Measurements from ENCODE around the gene ALPG.
"Not testable (repeated sequence)": the region's sequence is repeated elsewhere in the genome, so short reads cannot be mapped to it uniquely, and the experiment has no call there.

Gene ALPG

DNA sequence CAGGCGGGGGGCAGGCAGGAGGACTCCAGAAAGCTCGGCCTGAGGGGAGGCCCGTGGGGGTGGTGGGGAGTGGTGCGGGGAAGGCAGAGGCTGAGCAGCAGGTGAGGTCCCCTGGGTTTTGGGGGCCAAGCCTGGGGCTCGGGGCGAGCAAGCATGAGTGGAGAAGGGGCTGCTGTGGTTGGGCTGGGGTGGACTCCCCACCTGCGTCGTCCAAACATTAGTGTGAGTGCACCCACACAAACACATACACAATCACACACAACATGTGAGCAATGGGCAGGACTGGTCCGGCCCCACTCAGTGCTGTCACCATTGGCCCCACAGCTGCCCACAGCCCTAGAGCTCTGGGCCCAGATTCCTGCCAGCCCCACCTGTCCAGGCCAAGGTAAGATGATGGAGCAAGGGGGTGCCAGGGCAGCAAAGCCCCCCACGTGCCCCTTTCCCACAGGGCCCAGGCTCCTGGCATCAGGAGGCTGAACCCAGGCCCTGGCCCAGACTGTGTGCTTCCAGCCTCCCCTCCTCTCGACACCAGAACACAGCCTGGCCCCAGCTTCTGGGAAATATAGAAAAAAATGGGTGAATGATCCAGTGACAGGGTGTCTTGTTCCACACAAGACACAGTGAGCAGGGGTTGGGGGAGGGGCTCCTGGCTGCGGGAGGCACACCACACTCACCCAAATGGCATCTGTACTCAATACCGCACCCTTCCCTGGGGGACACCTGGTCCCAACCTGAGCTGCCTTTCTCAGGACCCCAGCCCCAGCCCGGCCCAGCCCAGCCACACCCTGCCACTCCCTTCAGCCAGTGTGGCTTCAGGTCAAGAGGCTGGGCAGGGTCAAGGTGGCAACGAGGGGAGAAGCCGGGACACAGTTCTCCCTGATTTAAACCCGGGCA, 28.6 kb upstream of the ALPG start:
- no peak for DNase-seq

DNA sequence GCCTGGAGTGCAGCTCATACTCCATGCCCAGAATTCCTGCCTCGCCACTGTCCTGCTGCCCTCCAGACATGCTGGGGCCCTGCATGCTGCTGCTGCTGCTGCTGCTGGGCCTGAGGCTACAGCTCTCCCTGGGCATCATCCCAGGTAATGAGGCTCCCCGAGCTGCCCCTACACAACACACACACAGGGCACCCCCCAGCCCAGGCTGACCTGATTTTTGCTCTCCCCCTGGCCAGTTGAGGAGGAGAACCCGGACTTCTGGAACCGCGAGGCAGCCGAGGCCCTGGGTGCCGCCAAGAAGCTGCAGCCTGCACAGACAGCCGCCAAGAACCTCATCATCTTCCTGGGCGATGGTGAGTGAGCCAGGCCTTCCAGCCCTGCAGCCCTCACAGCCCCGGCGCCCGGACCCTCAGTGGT, 27.9 kb upstream of the ALPG start, which contains the start of gene ALPP:
Gene ALPP (plus strand): TSS at position 17 of the 417 bp plus-strand sequence. CDS start 52 bp downstream, at position 69.
- DNase-seq = not testable (repeated sequence)

DNA sequence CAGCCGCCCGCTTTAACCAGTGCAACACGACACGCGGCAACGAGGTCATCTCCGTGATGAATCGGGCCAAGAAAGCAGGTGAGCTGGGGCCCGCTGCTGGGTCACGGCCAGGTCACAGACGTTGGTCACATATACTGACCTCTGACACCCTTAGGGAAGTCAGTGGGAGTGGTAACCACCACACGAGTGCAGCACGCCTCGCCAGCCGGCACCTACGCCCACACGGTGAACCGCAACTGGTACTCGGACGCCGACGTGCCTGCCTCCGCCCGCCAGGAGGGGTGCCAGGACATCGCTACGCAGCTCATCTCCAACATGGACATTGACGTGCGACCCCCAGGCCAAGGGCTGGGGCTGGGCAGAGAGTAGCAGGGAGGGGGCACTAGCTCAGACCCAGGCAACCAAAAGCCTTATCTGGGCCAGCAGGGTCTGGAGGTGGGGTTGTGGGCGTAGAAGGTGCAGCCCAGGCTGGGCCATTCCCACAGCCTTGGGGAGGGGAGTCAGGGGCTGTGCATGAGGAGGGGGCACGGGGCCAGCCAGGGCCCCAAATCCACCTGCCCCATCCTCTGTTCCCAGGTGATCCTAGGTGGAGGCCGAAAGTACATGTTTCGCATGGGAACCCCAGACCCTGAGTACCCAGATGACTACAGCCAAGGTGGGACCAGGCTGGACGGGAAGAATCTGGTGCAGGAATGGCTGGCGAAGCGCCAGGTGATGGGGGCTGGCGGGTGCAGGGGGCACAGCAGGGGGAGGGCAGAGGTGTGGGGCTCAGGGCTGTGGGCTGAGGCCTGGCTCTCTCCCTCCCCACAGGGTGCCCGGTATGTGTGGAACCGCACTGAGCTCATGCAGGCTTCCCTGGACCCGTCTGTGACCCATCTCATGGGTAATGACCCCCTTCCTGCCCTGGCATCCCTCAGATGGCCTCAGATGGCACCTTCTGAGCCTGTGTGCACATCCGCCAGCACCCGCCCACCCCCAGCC, 26.7 kb upstream of the ALPG start:
- DNase-seq = not testable (repeated sequence)

DNA sequence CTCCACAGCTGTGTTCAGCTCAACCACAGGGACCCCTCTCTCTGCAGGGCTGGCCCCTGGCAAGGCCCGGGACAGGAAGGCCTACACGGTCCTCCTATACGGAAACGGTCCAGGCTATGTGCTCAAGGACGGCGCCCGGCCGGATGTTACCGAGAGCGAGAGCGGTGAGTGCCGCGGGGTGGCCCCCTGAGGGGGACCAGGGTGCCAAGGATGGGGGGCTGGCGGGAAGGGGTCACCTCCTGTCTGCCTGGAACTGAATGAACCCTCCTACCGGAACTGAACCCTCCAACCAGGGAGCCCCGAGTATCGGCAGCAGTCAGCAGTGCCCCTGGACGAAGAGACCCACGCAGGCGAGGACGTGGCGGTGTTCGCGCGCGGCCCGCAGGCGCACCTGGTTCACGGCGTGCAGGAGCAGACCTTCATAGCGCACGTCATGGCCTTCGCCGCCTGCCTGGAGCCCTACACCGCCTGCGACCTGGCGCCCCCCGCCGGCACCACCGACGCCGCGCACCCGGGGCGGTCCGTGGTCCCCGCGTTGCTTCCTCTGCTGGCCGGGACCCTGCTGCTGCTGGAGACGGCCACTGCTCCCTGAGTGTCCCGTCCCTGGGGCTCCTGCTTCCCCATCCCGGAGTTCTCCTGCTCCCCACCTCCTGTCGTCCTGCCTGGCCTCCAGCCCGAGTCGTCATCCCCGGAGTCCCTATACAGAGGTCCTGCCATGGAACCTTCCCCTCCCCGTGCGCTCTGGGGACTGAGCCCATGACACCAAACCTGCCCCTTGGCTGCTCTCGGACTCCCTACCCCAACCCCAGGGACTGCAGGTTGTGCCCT, 25.2 kb upstream of the ALPG start:
- DNase-seq = not testable (repeated sequence)

DNA sequence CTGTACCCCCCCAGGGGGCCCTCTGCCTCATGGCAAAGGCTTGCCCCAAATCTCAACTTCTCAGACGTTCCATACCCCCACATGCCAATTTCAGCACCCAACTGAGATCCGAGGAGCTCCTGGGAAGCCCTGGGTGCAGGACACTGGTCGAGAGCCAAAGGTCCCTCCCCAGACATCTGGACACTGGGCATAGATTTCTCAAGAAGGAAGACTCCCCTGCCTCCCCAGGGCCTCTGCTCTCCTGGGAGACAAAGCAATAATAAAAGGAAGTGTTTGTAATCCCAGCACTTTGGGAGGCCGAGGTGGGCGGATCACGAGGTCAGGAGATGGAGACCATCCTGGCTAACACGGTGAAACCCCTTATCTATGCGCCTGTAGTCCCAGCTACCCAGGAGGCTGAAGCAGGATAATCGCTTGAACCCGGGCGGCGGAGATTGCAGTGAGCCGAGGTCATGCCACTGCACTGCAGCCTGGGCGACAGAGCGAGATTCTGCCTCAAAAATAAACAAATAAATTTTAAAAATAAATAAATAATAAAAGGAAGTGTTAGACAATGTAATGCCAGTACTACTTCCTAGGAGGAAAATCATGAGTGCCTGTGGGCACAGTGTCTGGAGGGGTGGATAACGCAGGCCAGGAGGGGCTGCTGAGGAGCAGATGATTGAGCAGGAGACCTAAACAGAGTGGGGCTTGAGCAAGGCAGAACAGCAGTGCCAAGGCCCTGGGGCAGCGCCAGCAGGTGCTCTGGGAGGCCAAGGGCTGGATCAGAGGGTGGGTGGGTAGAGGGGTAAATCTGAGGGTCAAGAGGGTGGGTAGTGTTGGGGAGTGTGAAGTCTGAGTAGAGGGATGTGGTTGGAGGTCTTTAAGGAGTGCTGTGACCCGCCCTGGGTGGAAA, 24.1 kb upstream of the ALPG start:
- no peak for DNase-seq

DNA sequence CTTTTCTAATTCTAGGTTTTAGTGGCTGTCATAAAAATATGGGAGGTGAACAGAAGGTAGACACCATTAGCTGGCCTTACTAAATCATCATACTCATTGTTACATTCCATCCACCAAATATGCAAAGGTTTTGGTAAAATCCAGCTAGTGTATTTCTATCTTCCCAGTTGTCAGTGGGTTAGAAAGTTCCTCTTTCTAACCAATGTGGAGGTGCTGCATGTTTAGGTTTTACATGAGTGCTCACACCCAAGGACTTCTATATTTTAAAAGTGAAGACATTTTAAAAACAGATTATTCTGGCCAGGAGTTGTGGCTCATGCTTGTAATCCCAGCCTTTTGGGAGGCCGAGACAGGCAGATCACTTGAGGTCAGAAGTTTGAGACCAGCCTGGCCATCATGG, 22.2 kb upstream of the ALPG start:
- no peak for DNase-seq

DNA sequence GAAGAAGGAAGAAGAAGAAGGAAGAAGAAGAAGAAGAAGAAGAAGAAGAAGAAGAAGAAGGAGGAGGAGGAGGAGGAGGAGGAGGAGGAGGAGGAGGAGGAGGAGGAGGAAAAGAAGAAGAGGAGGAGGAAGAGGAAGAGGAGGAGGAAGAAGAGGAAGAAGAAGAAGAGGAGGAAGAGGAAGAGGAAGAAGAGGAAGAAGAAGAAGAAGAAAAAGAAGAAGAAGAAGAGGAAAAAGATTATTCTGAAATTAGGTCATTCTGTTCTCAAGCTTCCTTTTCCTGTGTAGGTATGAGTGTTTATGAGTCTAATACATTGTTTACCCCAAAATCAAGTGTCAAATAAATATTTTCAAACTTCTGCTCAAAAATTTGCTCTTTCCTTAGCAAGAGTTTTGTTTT, 21.6 kb upstream of the ALPG start:
- DNase-seq = not testable (repeated sequence)

DNA sequence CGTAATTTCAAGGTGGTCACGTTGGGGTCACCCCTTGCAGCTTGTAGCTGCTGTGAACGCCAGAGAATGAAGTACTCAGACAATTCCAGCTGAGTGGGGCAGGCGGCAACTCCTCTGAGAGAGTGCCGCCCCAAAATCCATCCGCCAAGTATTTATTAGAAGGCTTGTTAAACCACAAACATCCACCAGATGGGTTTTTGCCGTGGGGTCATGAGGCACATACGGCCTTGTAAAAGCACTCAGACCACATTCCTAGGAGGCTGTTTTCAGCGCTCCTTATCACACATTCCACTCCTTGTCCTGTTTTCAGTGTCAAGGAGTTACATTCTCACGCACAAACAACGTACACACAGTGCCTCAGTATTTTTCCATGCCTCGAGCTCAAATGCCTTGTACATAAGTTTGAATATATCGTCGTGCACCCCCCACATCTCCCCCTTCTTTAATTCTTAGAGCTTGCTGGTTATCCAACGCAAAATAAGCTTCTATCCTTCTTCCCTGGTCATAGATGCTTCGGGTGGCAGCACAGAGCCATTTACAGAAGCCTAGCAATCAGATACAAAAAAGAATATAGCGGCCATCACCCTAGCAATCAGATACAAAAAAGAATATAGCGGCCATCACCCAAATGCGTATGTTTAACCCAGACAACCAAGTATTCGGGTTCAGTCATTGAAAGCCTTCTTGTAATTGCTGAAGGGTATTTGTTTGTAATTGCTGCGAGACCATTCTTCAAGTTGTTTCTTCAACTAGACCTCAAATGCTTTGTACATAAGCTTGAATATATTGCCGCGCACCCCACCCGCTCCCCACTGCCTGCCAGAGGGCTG, 20.8 kb upstream of the ALPG start:
- DNase-seq = no peak

DNA sequence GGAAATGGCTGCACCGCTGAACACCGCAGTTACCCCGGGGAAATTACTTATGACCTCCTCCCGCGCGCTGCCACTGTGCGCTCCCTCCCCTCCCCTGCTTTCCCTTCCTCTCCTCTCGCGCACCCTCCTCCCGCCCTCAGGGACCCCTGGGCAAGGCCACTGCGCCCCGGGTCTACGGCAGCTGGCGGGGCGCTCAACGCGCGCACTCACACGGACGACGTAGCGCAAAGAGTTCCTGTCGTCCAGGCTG, 20.2 kb upstream of the ALPG start:
- no peak for DNase-seq

DNA sequence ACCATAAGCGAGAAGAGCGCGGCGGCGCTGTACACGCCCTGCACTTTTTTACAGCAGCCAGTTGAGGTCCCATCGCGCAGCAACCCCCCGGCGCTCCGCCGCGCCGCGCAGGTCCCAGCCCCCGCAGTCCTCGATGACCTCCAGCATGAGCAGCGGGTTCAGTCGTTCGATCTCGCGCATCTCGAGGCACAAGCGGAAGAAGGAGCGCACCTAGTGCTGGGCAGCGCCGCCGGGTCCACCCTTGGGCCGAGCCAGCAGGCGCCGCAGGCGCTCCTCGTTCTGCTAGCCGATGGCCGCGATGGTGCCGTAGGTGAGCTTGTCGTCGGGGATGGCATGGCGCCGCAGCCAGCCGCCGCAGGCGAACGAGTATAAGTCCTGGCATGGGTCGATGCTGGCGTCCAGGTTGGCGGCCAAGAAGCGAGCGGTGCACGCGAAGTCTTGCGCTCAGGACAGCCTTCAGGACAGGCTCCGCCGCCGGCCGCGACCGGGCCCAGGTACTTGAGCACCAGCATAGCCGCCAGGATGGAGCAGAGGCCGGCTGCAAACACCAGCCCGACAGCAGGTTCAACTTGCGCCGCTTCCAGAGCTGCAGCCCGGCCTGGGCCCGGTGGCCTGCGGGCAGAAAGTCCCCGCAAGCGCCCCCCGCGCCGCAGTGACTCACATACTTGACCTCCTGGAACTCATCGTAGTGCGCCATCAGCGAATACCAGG, 19.7 kb upstream of the ALPG start:
- DNase-seq = no peak

DNA sequence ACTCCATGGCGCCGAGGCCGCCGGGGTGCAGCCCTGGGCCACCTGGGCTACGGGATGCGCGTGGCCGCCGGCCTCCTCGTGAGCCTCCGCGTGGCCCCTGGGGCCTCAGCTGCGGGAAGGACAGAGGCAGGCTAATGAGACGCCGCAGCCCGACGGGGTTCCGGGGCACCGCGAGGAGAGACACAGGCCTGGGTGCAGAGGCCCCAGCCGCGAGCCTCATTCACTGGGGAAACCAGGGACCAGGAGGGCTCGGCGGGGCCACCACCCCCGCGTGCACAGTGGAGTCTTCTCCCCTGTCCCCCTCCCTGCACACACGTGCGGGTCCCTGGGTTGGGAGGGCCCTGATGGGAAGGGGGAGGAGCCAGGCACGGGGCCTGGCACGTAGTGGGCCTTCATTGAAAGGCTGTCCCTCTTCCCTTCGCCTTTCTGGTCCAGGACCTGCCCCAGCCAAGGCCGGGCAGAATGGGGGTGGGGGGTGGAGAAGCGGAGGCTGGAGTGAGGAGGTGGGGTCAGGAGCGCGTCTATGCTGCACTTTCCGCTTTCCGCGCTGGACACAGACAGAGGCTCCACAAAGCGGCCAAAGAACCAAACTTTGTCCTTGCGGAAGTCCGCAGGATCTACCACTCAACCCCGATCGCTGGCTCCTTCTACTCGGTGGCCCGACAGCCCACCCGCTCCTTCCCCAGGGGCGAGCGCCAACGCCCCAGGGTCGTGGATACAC, 19.0 kb upstream of the ALPG start:
- DNase-seq = no peak

DNA sequence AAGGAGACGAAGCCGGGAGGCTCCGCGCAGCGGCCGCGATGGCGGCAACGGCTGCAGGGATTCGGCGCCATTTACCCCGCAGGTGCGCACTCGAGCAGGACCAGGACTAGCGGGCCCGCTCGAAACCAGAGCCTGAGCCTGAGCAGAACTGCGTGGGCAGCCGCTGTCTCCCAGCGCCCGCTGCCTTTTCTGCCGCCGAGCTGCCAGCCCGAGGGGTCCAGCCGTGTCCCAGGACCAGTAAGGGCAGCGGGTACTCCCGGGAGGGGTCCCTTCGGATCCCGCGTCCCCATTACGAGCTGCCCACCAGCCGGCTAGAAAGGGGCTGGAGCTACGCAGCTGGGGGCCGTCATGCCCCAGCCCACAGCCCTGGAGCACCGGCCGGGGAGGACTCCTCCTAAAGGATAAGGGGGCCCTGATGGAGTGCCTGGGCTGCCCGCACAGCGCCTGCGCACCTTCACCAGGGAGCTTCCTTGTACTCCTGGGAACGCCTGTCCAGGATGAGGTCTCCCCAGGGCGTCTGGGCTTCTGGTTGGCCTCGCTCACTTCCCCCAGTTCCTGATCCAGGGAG, 18.2 kb upstream of the ALPG start:
- DNase-seq = no peak

DNA sequence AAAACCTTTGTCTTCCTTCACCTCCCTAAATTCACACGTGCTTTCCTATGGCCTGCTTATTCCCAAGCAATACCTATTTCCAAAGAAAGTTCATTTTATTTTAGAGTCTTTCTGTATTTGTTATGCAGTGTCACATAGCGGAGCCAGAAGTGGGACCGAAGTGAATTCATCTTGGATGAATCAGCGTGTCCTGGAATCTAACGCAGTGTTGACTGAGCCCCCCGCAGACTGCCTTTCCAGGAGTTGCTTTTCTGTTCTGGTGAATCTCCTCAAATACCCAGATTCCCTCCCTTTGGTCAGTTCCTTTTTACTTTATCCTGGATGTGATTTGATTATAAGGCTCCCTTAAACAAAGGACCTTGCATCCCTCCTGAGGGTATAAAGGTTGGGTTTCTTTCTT, 17.3 kb upstream of the ALPG start:
- no peak for DNase-seq

DNA sequence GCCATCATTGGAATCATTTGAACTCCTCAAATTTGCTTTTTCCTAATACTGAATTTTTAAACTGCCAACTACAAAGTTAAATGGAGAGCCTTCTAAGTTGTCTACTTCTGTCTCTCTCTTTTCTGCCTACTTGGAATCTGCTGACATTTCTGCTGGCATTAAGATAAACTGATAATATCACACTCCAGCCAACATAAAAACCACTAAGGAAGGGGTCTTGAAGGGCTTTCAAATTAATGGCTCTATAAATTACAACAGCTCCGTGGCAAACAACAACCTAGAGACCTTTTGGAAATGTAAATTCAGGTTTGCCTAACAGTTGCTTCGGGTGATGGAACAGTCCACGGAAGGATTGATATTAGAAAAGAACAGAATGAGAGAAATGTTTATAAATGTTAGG, 16.0 kb upstream of the ALPG start:
- DNase-seq = no peak

DNA sequence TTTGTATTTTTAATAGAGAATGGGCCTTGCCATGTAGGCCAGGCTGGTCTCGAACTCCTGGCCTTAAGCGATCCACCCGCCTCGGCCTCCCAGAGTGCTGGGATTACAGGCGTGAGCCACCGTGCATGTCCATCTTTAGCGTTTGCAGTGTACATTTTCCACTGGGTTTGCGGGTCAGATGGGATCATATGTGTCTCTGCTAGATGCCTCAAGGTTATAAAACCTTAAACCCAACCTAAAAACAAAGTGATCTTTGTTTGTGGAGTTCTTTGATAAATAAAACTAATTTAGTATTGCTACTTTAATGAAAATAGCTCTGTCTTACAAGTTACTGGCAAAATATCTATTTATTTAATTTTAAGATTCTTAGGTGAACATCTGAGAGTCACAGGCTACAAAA, 13.1 kb upstream of the ALPG start:
- DNase-seq = no peak

DNA sequence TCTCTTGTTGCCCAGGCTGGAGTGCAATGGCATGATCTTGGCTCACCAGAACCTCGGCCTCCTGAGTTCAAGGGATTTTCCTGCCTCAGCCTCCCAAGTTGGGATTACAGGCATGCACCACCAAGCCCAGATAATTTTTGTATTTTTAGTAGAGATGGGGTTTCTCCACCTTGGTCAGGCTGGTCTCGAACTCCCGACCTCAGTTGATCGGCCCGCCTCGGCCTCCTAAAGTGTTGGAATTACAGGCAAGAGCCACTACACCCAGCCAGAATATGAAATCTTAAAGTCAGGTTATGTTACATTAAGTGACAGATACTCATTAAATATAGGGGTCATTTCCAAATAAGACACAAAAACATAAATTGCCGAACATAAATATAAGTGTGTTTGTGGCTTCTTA, 12.2 kb upstream of the ALPG start:
- not testable (repeated sequence) for DNase-seq

DNA sequence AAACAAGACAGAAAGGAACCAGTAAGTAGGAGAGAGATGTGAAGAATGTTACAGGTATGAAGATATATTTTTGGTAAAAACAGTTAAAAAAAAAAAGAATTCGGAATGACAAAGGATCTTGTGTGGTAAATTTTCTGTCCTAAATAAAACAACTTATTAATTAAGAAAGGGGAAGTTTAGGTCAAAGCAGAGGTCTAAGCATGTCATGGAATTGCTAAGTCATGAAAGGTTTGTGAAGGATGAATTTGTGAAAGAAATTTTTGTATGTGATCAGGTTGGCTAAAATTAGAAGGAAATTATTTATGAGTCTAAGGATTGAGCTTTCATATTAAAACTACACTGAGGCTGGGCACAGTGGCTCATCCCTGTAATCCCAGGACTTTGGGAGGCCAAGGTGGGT, 11.1 kb upstream of the ALPG start:
- no peak for DNase-seq

DNA sequence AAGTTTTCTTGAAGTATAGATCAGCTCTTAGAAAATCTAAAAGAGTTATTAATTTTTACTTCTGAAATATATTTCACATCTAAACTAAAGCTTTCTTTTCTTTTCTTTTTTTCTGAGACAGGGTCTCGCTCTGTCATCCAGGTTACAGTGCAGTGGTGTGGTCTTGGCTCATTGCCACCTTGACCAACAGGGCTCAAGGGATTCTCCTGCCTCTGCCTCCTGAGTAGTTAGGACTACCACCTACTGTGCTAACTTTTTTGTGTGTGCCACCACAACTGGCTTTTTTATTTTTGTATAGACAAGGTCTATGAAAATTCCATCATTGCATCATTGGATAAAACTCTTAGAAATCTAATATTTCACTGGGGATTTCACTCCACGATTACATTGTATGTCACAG, 10.0 kb upstream of the ALPG start:
- no peak for DNase-seq
